ENCODE data around the gene HOXB8.

The HOXB8 gene

GRCh38 chr17:48611681-48612455 is 3.2 kb downstream of the HOXB8 start:
- H3K4me3 Mint-ChIP-seq = peak overlapping the region; percentile 91
- no peaks in the 10 kb centered on the region for H3K36me3 Mint-ChIP-seq (ENCODE audit: low read depth)
- H3K4me1 Mint-ChIP-seq = peaks cover 44% of the 10 kb centered on the region
- ATAC-seq (no peak), DNase-seq (no peak)
- no peak overlapping the region for H3K27ac Mint-ChIP-seq
- peaks cover 77% of the 10 kb centered on the region for H3K27me3 Mint-ChIP-seq
- no peaks in the 10 kb centered on the region for H3K9me3 Mint-ChIP-seq

GRCh38 chr17:48611213-48611612 is 3.9 kb downstream of the HOXB8 start:
- Mint-ChIP-seq H3K27ac (peak overlapping the region; percentile 88), H3K4me1 (peaks cover 43% of the 10 kb centered on the region), H3K36me3 (ENCODE audit: low read depth) (no peaks in the 10 kb centered on the region), H3K4me3 (peak overlapping the region; percentile 91), H3K27me3 (peaks cover 78% of the 10 kb centered on the region), H3K9me3 (no peaks in the 10 kb centered on the region)
- DNase-seq = no peak
- no peak for ATAC-seq

DNA sequence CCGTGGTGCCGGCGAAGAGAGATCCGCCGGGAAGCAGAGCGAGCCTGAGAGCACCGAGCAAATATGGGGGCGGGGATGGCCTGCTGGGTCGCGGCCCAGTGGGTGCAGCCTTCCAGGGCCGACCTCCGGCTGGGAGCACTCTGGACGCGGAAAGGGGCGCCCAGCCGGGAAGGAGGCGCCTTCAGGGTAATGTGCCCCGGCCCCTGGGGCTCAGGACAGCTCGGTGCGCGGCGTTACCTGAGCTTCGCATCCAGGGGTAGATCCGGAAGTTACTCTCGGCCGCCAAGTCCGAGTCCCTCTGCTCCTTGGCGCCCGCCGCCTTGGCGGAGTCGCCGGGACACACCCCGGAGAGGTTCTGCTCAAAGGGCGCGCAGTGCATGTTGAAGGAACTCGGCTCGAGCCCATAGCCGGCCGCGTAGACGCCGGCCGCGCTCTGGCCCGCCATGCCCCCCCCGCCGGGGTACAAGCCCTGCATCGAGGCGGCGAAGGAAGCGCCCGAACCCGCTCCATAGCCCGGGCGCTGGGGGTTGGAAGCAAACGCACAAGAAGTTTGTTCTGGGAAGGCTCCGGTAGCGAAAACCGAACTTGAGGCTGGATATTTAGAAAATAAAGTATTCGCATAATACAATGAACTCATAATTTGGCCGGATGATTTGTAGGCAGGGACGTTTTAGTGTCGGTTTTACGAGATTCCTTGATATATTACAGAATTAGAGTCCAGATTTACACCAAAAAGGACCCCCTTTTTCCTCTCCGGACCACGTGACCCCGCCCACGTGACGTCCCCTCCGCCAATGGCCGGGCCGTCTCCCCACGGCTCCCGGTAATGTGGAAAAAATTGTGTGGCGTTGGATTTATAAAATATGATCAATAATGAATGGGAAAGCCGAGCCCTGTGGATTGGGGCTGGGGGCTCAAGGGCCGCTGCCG is 4.5 kb downstream of the HOXB8 start, which contains the start of gene HOXB7:
Gene HOXB7 (minus strand): TSS at position 736 of the 930 bp plus-strand sequence. CDS start 99 bp downstream, at position 637.
- Mint-ChIP-seq H3K36me3 (ENCODE audit: low read depth) (no peaks in the 10 kb centered on the region), H3K27me3 (peaks cover 74% of the 10 kb centered on the region), H3K27ac (peak within 1 kb of the TSS; percentile 88), H3K9me3 (no peaks in the 10 kb centered on the region), H3K4me3 (peak within 1 kb of the TSS; percentile 91), H3K4me1 (peaks cover 39% of the 10 kb centered on the region)
- DNase-seq = peak; percentile 81
- ATAC-seq = peak; percentile 40

DNA sequence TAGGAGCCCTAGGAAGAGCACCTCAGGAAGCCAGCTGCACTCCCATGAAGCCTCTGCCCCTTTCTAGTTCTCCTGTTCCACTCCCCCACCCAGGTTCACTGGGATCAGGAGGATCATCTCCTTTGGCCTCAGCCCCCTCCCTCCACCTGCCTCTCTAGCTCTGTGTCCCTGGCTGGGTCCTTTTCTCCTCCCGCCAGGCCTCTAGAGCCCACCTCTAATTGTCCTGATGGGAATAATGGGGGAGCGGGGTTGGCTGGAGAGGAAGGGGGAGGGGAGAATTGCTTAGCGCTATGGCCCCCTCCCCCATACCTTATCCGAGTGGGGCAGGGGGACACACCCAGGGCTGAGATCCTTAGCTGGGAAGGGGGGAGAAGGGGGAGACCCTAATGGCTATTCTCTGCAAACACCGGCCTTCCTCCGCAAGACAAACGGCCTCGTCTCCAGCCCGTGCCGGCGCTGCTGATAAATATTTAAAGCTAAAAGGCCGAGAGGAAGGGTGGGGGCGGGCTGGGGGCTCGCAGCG is 5.3 kb downstream of the HOXB8 start:
- Mint-ChIP-seq H3K27ac (no peak overlapping the region), H3K4me1 (peaks cover 33% of the 10 kb centered on the region), H3K9me3 (no peaks in the 10 kb centered on the region), H3K27me3 (peaks cover 71% of the 10 kb centered on the region), H3K4me3 (peak overlapping the region; percentile 91), H3K36me3 (ENCODE audit: low read depth) (no peaks in the 10 kb centered on the region)
- ATAC-seq (no peak), DNase-seq (no peak)

- H3K27ac Mint-ChIP-seq = no peak overlapping the region
- H3K27me3 Mint-ChIP-seq = peaks cover 73% of the 10 kb centered on the region
- no peaks in the 10 kb centered on the region for H3K9me3 Mint-ChIP-seq
- DNase-seq (no peak), ATAC-seq (no peak)
- H3K36me3 Mint-ChIP-seq (ENCODE audit: low read depth) = no peaks in the 10 kb centered on the region
- H3K4me1 Mint-ChIP-seq = peaks cover 35% of the 10 kb centered on the region
- no peak overlapping the region for H3K4me3 Mint-ChIP-seq
These were observed 6.1 kb downstream of the HOXB8 start for GRCh38 chr17:48609033-48609432.

DNA sequence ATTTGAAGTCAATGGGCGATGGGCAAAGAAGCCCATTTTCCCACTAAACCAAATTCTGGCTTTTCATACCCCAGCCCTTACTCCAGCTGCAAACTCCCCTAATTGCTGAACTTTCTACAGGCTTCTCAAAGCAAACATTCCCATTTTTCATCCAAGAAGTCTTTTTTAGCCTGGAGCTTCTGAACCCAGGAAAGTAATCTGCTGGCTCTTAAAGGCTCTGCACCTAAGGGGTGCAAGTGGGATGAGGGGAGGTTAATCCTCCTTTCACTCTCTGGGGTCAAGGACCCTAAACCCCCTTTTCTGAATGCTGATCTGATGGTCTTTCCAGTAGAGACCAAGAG is 6.6 kb downstream of the HOXB8 start:
- ATAC-seq (no peak), DNase-seq (no peak)
- Mint-ChIP-seq H3K27me3 (peaks cover 73% of the 10 kb centered on the region), H3K4me1 (peaks cover 30% of the 10 kb centered on the region), H3K36me3 (ENCODE audit: low read depth) (no peaks in the 10 kb centered on the region), H3K9me3 (no peaks in the 10 kb centered on the region), H3K4me3 (no peak overlapping the region), H3K27ac (no peak overlapping the region)

GRCh38 chr17:48606892-48607614 is 8.0 kb downstream of the HOXB8 start:
- H3K27ac Mint-ChIP-seq = no peak overlapping the region
- H3K4me3 Mint-ChIP-seq = no peak overlapping the region
- peaks cover 77% of the 10 kb centered on the region for H3K27me3 Mint-ChIP-seq
- DNase-seq (no peak), ATAC-seq (no peak)
- H3K36me3 Mint-ChIP-seq (ENCODE audit: low read depth) = no peaks in the 10 kb centered on the region
- no peaks in the 10 kb centered on the region for H3K9me3 Mint-ChIP-seq
- H3K4me1 Mint-ChIP-seq = peaks cover 21% of the 10 kb centered on the region

- ATAC-seq (no peak), DNase-seq (no peak)
- H3K36me3 Mint-ChIP-seq (ENCODE audit: low read depth) = no peaks in the 10 kb centered on the region
- H3K4me3 Mint-ChIP-seq = no peak overlapping the region
- H3K9me3 Mint-ChIP-seq = no peaks in the 10 kb centered on the region
- H3K27ac Mint-ChIP-seq = no peak overlapping the region
- H3K27me3 Mint-ChIP-seq = peaks cover 79% of the 10 kb centered on the region
- H3K4me1 Mint-ChIP-seq = peaks cover 18% of the 10 kb centered on the region
These were observed 8.9 kb downstream of the HOXB8 start for GRCh38 chr17:48605991-48606891.

GRCh38 chr17:48605409-48605919 is 9.6 kb downstream of the HOXB8 start:
- H3K27me3 Mint-ChIP-seq = peaks cover 82% of the 10 kb centered on the region
- no peak for ATAC-seq
- no peak for DNase-seq

GRCh38 chr17:48604770-48605329 is 10.2 kb downstream of the HOXB8 start, which contains the start of gene HOXB6:
Gene HOXB6, minus strand, starts transcription at chr17:48604986. Its CDS starts 6,836 bp downstream, at chr17:48598150.
- Mint-ChIP-seq H3K36me3 (ENCODE audit: low read depth) (no peaks in the 10 kb centered on the region), H3K4me3 (peak within 1 kb of the TSS; percentile 48), H3K9me3 (no peaks in the 10 kb centered on the region), H3K27ac (no peak within 1 kb of the TSS), H3K27me3 (peaks cover 87% of the 10 kb centered on the region), H3K4me1 (peaks cover 11% of the 10 kb centered on the region)
- DNase-seq (no peak), ATAC-seq (no peak)

More at GRCh38 chr17:48605409-48605919, 9.6 kb downstream of the HOXB8 start:
- H3K36me3 Mint-ChIP-seq (ENCODE audit: low read depth) = no peaks in the 10 kb centered on the region
- no peak overlapping the region for H3K27ac Mint-ChIP-seq
- H3K9me3 Mint-ChIP-seq = no peaks in the 10 kb centered on the region
- H3K4me3 Mint-ChIP-seq = no peak overlapping the region
- H3K4me1 Mint-ChIP-seq = peaks cover 11% of the 10 kb centered on the region

DNA sequence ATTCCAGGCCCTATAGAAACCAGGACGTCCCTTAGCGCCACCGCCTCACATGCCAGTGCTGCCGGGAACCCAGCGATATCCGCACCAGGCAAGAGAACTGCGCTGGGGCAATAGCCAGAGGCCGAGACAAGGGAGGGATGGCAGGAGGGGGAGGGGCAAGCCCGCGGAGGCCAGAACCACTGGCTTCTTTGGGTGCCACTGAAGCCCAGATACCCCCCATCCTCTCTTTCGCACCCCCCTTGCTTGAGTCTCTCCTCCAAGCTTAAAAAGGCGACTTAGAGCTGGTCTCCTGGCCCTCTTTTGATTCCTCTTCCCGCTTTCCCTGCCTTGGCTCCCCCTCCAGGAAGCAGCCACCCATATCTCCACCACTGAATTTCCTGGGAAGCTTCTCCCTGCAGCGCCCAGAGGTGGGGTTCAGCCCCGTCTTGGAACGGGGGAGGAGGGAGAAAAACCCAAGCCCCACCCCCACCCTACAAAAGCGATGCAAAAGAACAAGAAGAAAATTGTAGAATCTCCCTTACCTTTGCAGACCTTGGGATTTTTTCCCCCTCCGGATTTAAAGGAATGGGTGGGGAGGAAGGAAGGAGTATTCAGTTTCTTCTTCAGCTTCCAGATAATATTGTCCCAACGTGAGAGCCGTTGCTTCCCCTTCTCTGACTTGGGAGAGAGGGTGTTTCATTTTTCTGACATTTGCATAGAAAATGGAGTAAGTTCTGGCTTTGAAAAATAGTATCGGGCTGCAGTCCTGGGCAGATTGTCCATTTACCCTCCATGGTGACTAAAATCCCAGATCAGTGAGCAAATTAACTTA is 10.9 kb downstream of the HOXB8 start:
- Mint-ChIP-seq H3K9me3 (no peaks in the 10 kb centered on the region), H3K4me3 (no peak overlapping the region), H3K27ac (no peak overlapping the region), H3K36me3 (ENCODE audit: low read depth) (no peaks in the 10 kb centered on the region), H3K27me3 (peaks cover 86% of the 10 kb centered on the region), H3K4me1 (peaks cover 11% of the 10 kb centered on the region)
- ATAC-seq (no peak), DNase-seq (no peak)

Data from activated naive CD8-positive, alpha-beta T cell treated with anti-CD3 and anti-CD28 coated beads, Interleukin-2, amount 50 U/mL, for 24 hours (primary cell).